Heart left ventricle (tissue), 16 donors: ENCODE data around the gene LRRC51. TPM values are rescaled to one million over a fixed set of nuclear protein-coding genes. Genes with fewer than 3 reads are reported as not detected.

Experiments
- ATAC-seq, 4 donors: fragments of 200-7000 bp; cut with Tn5 transposase; one replicate each; pipeline ENCODE4 v1.9.1; 2020 to 2022; ENCODE audit warnings: moderate library complexity in 4 of 4, mild to moderate bottlenecking in 3 of 4, moderate number of reproducible peaks in 1 of 4
- DNase-seq, 5 donors: peaks; one replicate each; pipeline ENCODE4 v3.0.0-alpha.2; 2020
- H3K27ac ChIP-seq, 12 donors: fragments of 200-600 bp; sonication (generic) in 4 of 12; one replicate each; pipeline versions ENCODE4 v1.5.0 to v1.8.0; 2016 to 2022; ENCODE audit warnings: mild to moderate bottlenecking in 2 of 12
- H3K27me3 ChIP-seq, 9 donors: fragments of 200-600 bp; sonication (generic) in 2 of 9; one replicate each; pipeline versions ENCODE4 v1.5.1 to v1.8.0; 2016 to 2022; ENCODE audit warnings: mild to moderate bottlenecking in 3 of 9
- H3K36me3 ChIP-seq, 9 donors: fragments of 200-600 bp; sonication (generic) in 2 of 9; one replicate each; pipeline versions ENCODE4 v1.5.0 to v1.8.0; 2018 to 2022; ENCODE audit warnings: mild to moderate bottlenecking in 2 of 9
- H3K4me1 ChIP-seq, 12 donors: fragments of 200-600 bp; sonication (generic) in 4 of 12; one replicate each; pipeline versions ENCODE4 v1.5.0 to v1.8.0; 2016 to 2022; ENCODE audit warnings: mild to moderate bottlenecking in 3 of 12
- H3K4me3 ChIP-seq, 12 donors: fragments of 200-600 bp; sonication (generic) in 4 of 12; one replicate each; pipeline versions ENCODE4 v1.5.0 to v1.8.0; 2017 to 2022; ENCODE audit warnings: mild to moderate bottlenecking in 9 of 12, moderate library complexity in 4 of 12
- H3K9me3 ChIP-seq, 12 donors: fragments of 200-600 bp; sonication (generic) in 4 of 12; one replicate each; pipeline versions ENCODE4 v1.5.0 to v1.8.0; 2016 to 2022; ENCODE audit warnings: mild to moderate bottlenecking in 1 of 12
- CTCF ChIP-seq, 12 donors: fragments of 200-600 bp; sonication (generic) in 4 of 12; IDR thresholded peaks; one replicate each; pipeline versions ENCODE4 v1.5.0 to v1.8.0; 2018 to 2022; ENCODE audit warnings: antibody characterized with exemption in 12 of 12, mild to moderate bottlenecking in 5 of 12
- POLR2A ChIP-seq, 2 donors: fragments of 450-650 bp; IDR thresholded peaks; one replicate each; pipeline ENCODE4 v1.6.1; 2017; ENCODE audit warnings: antibody characterized with exemption in 2 of 2, mild to moderate bottlenecking in 2 of 2, moderate library complexity in 2 of 2
- WGBS, 4 donors: extraction: QIAGEN DNeasy Blood & Tissue Kit in 2 of 4; methylation state at CpG; one replicate each; pipeline versions ENCODE4 v1.1.5 to v1.1.7; 2013 to 2018; 5-methylcytosine and 5-hydroxymethylcytosine counted together
- intact Hi-C, 10 donors: fragments of 100-400 bp; cut with DNase I; formaldehyde crosslinking; loops; one replicate each; pipeline versions ENCODE4 v1.11.1 to v1.14.2; 2022
- polyA plus RNA-seq, 2 donors: library from polyadenylated mRNA; stranded (reverse); fragments of 200-250 nt; gene quantifications; one replicate each; pipeline ENCODE4 v1.2.3, GENCODE V29; 2013
- total RNA-seq, 9 donors: library from RNA; depleted of rRNA in 2 of 9; stranded (reverse); fragments of >200 nt in 2 of 9; fragmentation: NEBNext Ultra II Directional in 3 of 9; extraction: Animal tissue kit (Norgen Biotek cat#: 25700) in 3 of 9; gene quantifications; one replicate each; pipeline versions ENCODE4 v1.1.0 to v1.2.4, GENCODE V29; 2016 to 2023
- donor health status: ischemic (EF 13 %, LVEDD 7.1; RV severe dilation, severe dysfunction).
- donor health status: healthy with polysubstance abuse.
- donor health status: DM: no; HTN: yes; CAD: no.
- donor health status: DM: no; HTN: no; CAD: no.
- donor health status: ischemic (EF 25% LVEDD 6.9; RV normal size, moderate dysfunction).
- donor health status: ischemic (EF 25% LVEDD 5.7; RV mildly dilated, moderate dysfunction).
- donor health status: healthy.
- donor health status: DM: yes; HTN: yes; CAD: no.
- donor health status: ischemic (EF 35%, LVEDD 5.7; RV mildly dilated, moderate dysfunction).
- donor health status: nonischemic (EF 11% LVEDD 7.7; RV severe dilation, severe dysfunction).
- donor health status: DM: yes; HTN: yes; CAD: no.
- donor health status: PGD.
- donor health status: ischemic (EF 29% LVEDD 5.4; RV normal size, mild dysfunction).
- donor health status: nonischemic (EF 23%, LVEDD 6.1; RV moderate dilation, normal function).

The LRRC51 gene
- total and polyA plus RNA-seq, 11 donors: 2.0 to 9.3 (median 4.5) TPM

GRCh38 chr11:72081821-72082453, 1.3 kb downstream of the LRRC51 start:
- TF ChIP-seq POLR2A (IDR thresholded peaks at IDR 0.05): no peak
- no peak for TF ChIP-seq CTCF (IDR thresholded peaks at IDR 0.05)
- no peaks in the 10 kb centered on the region for H3K27me3 ChIP-seq
- H3K27ac ChIP-seq: peak overlapping the region in 8 of 12 donors; percentile 25 to 93 (median 88)
- ATAC-seq (no peak), DNase-seq (no peak)
- intact Hi-C loops: loop anchor here in 5 of 10 donors (2.0 to 5.0 kb wide), 5 partner anchors 31 to 45 kb away; partner anchors contain the start of gene ANAPC15 (in 1 of the 5)
- no peaks in the 10 kb centered on the region for H3K9me3 ChIP-seq
- peaks cover 0 to 40% (median 16%) of the 10 kb centered on the region in 12 donors for H3K4me1 ChIP-seq
- WGBS, 4 donors: 93 to 97% (median 94%) methylated on average over 3 of the region's 3 CpGs
- peaks cover 0 to 15% (median 3%) of the 10 kb centered on the region in 9 donors for H3K36me3 ChIP-seq
- H3K4me3 ChIP-seq: no peak overlapping the region

- no peak for ATAC-seq
- DNase-seq: no peak
- Histone ChIP-seq H3K4me3 (no peak overlapping the region), H3K36me3 (peaks cover 0 to 27% (median 8%) of the 10 kb centered on the region in 9 donors), H3K27ac (no peak overlapping the region), H3K27me3 (no peaks in the 10 kb centered on the region), H3K4me1 (peaks cover 0 to 34% (median 16%) of the 10 kb centered on the region in 12 donors), H3K9me3 (no peaks in the 10 kb centered on the region)
- intact Hi-C loops: loop anchor here in 3 of 10 donors (5.0 kb wide), 2 partner anchors 41 to 46 kb away; no protein-coding TSS in a partner anchor
- no peak for TF ChIP-seq CTCF (IDR thresholded peaks at IDR 0.05)
- no peak for TF ChIP-seq POLR2A (IDR thresholded peaks at IDR 0.05)
- 90 to 94% (median 92%) methylated on average over 2 of the region's 2 CpGs for WGBS, 4 donors
These were observed 2.8 kb downstream of the LRRC51 start for GRCh38 chr11:72083414-72083813.

GRCh38 chr11:72084076-72084475, 3.4 kb downstream of the LRRC51 start:
- TF ChIP-seq POLR2A (IDR thresholded peaks at IDR 0.05) (no peak), CTCF (IDR thresholded peaks at IDR 0.05) (no peak)
- peaks cover 0 to 32% (median 12%) of the 10 kb centered on the region in 9 donors for H3K36me3 ChIP-seq
- peaks cover 0 to 28% (median 12%) of the 10 kb centered on the region in 12 donors for H3K4me1 ChIP-seq
- no peaks in the 10 kb centered on the region for H3K9me3 ChIP-seq
- no peaks in the 10 kb centered on the region for H3K27me3 ChIP-seq
- no peak overlapping the region for H3K4me3 ChIP-seq
- intact Hi-C loops: loop anchor here in 3 of 10 donors (5.0 kb wide), 2 partner anchors 42 to 47 kb away; no protein-coding TSS in a partner anchor
- no peak overlapping the region for H3K27ac ChIP-seq
- WGBS, 4 donors: 85 to 91% (median 88%) methylated on average over 4 of the region's 4 CpGs
- DNase-seq (no peak), ATAC-seq (no peak)

GRCh38 chr11:72084965-72085364, 4.3 kb downstream of the LRRC51 start:
- ATAC-seq: no peak
- peaks cover 0 to 40% (median 21%) of the 10 kb centered on the region in 9 donors for H3K36me3 ChIP-seq
- TF ChIP-seq POLR2A (IDR thresholded peaks at IDR 0.05): no peak
- no peak for TF ChIP-seq CTCF (IDR thresholded peaks at IDR 0.05)
- no peak overlapping the region for H3K27ac ChIP-seq
- H3K9me3 ChIP-seq: no peaks in the 10 kb centered on the region
- no peak for DNase-seq
- no peaks in the 10 kb centered on the region for H3K27me3 ChIP-seq
- H3K4me3 ChIP-seq: no peak overlapping the region
- intact Hi-C loops: loop anchor here in 4 of 10 donors (5.0 kb wide), 3 partner anchors 43 to 58 kb away; no protein-coding TSS in a partner anchor
- peaks cover 0 to 19% (median 7%) of the 10 kb centered on the region in 12 donors for H3K4me1 ChIP-seq
- WGBS, 4 donors: 89 to 97% (median 93%) methylated on average over 1 of the region's 1 CpG
